ACC112 (cell line): ENCODE measurements around the gene TMEM150A.

ENCODE experiments used
- H2AFZ ChIP-seq: fragments of 200-600 bp; sonication (generic); one replicate; pipeline ENCODE4 v1.6.0; 2017; ENCODE audit warnings: antibody characterized with exemption, low read length; ENCODE audit not compliant: unreplicated experiment
- H3K27ac ChIP-seq: fragments of 200-600 bp; sonication (generic); 2 replicates; pipeline ENCODE4 v1.5.1; 2014; ENCODE audit warnings: low read depth, mild to moderate bottlenecking, antibody characterized with exemption, low read length, moderate library complexity
- H3K27me3 ChIP-seq: fragments of 200-600 bp; sonication (generic); 2 replicates; pipeline ENCODE4 v1.6.1; 2014; ENCODE audit warnings: mild to moderate bottlenecking, antibody characterized with exemption, low read length, moderate library complexity, mixed read lengths; ENCODE audit not compliant: insufficient read depth
- H3K36me3 ChIP-seq: fragments of 200-600 bp; sonication (generic); 2 replicates; pipeline ENCODE4 v1.6.1; 2016; ENCODE audit warnings: mild to moderate bottlenecking, antibody characterized with exemption, low read length, moderate library complexity, mixed read lengths; ENCODE audit not compliant: insufficient read depth
- H3K4me1 ChIP-seq: fragments of 200-600 bp; sonication (generic); one replicate; pipeline ENCODE4 v1.6.1; 2016; ENCODE audit warnings: low read length, mixed read lengths; ENCODE audit not compliant: insufficient read depth, unreplicated experiment, control insufficient read depth
- H3K4me3 ChIP-seq: fragments of 200-600 bp; sonication (generic); 2 replicates; pipeline ENCODE4 v1.5.1; 2014; ENCODE audit warnings: mild to moderate bottlenecking, low read depth, low read length
- H3K79me2 ChIP-seq: fragments of 200-600 bp; sonication (generic); one replicate; pipeline ENCODE4 v1.6.0; 2016; ENCODE audit warnings: low read length; ENCODE audit not compliant: control insufficient read depth, unreplicated experiment, insufficient read depth

Gene TMEM150A, protein sequence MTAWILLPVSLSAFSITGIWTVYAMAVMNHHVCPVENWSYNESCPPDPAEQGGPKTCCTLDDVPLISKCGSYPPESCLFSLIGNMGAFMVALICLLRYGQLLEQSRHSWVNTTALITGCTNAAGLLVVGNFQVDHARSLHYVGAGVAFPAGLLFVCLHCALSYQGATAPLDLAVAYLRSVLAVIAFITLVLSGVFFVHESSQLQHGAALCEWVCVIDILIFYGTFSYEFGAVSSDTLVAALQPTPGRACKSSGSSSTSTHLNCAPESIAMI

DNA sequence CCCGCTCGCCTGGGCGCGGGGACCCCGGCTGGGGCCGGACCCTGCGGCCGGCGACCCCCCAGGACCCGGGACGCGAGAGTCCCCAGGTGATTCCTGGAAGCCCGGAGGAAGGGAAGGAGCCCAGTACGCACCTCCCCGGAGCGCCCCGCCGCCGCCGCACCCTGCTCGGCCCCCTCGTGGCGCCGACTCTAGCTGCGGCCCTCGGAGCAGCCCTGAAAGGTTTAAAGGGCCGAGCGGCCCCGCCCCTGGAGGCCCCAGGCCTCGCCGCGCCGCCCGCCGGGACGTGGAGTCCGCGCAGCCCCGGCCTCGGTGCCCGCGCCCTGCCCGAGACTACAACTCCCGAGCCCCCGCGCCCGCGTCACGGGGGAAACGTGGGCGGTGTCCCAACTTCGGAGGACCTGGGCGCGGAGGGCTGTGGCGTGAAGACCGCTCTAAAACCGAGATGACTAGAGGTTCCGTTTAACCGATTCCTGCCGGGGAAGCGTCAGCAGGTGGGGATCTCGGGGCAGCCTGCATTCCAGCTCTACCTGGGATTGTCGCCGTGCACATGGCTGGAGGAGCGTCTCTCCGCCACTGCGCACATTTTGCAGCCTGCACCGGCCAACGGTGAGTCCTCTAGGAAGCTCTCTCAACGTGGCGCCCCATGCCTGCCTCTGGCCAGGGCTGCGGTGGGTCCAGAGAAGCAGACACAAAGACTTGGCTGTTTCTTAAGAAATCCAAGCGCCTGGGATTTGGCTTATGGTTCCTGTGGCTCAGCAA, at the start of gene TMEM150A:
Gene TMEM150A, minus strand, starts transcription at position 223 of the 759 bp plus-strand sequence. CDS start 750 bp downstream, outside the sequence.
- H3K4me1 ChIP-seq = peaks cover 33% of the 10 kb centered on the region
- H3K27me3 ChIP-seq = no peaks in the 10 kb centered on the region
- peak within 1 kb of the TSS; percentile 87 for H3K4me3 ChIP-seq
- H3K27ac ChIP-seq = 0 out of 2 replicates have a peak within 1 kb of the TSS, but pooled peaks have one; percentile 24
- peak within 1 kb of the TSS; percentile 78 for H2AFZ ChIP-seq
- H3K36me3 ChIP-seq = no peaks in the 10 kb centered on the region
- peaks cover 11% of the 10 kb centered on the region for H3K79me2 ChIP-seq

DNA sequence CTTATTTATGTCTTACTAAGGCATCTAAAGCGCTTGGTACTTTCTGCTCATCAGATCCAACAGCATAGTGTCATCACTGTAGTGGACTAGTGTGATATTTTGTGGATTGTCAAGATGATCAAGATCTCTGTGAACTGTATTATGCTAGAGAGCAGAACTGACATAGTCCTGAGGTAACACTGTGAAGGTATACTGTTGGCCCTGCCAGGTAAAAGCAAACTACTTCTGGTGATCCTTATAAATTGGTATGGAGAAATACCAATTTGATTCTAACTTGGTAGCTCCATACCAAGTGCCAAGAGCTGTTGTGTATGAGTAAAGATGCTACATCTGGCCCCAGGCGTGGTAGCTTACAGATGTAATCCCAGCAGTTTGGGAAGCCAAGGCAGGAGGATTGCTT, 49.6 kb upstream of the TMEM150A start:
- Histone ChIP-seq H2AFZ (no peak overlapping the region), H3K79me2 (no peaks in the 10 kb centered on the region), H3K36me3 (peaks cover 27% of the 10 kb centered on the region), H3K27me3 (no peaks in the 10 kb centered on the region), H3K27ac (peak overlapping the region; percentile 63), H3K4me3 (no peak overlapping the region), H3K4me1 (peaks cover 43% of the 10 kb centered on the region)

DNA sequence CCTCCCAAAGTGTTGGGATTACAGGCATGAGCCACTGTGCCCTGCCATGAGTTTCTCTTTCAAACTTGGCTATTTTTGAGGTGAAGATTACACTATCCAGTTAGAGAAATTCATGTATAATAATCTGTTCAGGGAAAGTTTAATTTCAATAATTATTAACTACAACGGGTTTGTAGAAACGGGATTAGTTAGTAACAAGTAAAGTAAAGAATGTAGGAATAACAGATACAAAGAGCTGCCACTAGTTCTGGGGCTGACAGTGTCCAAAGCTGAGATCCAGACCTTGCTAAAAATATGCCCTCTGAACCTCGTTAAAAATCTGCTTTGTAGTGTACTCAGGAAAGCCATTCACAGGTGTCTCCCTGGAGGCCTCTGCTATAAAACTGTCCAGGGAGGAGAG, 48.6 kb upstream of the TMEM150A start:
- Histone ChIP-seq H3K27ac (no peak overlapping the region), H3K79me2 (no peaks in the 10 kb centered on the region), H3K27me3 (no peaks in the 10 kb centered on the region), H2AFZ (no peak overlapping the region), H3K36me3 (peaks cover 34% of the 10 kb centered on the region), H3K4me1 (peaks cover 38% of the 10 kb centered on the region), H3K4me3 (no peak overlapping the region)

DNA sequence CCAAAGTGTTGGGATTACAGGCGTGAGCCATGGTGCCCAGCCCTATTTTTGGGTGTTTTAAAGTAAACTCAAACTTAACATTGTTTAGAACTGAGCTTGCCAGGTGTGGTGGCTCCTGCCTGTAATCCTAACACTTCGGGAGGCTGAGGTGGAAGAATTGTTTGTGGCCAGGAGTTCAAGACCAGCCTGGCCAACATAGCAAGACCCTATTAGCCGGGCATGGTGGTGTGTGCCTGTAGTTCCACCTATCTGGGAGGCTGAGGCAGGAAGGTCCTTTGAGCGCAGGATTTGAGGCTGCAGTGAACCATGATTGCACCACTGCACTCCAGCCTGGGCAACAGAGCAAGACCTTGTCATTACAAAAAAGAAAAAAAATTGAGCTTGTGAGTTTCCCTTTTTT, 48.0 kb upstream of the TMEM150A start:
- Histone ChIP-seq H3K27me3 (no peaks in the 10 kb centered on the region), H2AFZ (no peak overlapping the region), H3K4me1 (peaks cover 31% of the 10 kb centered on the region), H3K79me2 (no peaks in the 10 kb centered on the region), H3K36me3 (peaks cover 38% of the 10 kb centered on the region), H3K4me3 (no peak overlapping the region), H3K27ac (0 out of 2 replicates have a peak overlapping the region, but pooled peaks have one; percentile 22)

DNA sequence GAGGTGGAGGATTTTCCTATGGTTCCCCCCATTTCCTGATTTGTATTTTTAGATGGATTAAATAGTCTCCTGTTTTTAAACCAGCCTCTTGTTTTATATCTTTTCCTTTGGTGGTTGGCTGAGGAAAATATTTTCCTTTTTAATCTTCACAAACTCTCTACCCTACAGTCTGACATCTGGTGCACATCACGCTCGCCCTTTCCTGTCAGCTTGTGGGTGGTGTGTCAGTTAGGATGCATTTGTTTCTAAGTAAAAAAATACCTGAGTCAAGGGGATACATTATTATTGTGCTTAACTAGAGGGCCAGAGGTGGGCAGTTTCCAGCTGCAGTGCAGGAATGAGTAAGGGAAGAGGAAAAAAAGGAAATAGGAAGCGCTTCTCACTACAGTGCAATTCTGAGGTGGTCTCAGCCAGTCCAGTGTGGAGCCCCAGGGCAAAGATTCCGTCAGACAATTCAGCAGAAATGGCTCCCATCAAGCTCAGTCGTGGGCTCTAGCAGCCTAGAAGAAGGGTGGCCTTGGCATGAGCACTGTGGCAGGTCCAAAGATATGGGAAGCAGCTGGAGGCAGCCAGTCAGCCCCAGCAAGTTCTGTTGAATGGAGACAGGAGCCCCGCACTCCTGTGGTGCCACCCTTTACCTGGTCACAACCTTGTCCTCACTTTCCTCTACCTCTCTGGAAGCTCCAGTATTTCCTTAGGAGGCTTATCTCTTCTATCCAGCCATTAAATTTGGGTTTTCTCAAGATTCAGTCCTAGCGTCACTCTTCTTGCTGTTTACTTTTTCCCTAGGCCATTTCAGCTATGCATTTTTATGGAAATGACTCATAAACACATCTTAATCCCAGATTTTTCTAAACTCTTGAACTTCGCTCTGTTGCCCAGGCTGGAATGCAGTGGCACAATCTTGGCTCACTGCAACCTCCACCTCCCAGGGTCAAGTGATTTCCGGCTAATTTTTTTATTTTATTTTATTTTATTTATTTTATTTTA, 47.0 kb upstream of the TMEM150A start:
- no peak overlapping the region for H2AFZ ChIP-seq
- H3K36me3 ChIP-seq = peaks cover 38% of the 10 kb centered on the region
- no peaks in the 10 kb centered on the region for H3K27me3 ChIP-seq
- no peak overlapping the region for H3K4me3 ChIP-seq
- peaks cover 30% of the 10 kb centered on the region for H3K4me1 ChIP-seq
- no peaks in the 10 kb centered on the region for H3K79me2 ChIP-seq
- H3K27ac ChIP-seq = peak overlapping the region; percentile 91

DNA sequence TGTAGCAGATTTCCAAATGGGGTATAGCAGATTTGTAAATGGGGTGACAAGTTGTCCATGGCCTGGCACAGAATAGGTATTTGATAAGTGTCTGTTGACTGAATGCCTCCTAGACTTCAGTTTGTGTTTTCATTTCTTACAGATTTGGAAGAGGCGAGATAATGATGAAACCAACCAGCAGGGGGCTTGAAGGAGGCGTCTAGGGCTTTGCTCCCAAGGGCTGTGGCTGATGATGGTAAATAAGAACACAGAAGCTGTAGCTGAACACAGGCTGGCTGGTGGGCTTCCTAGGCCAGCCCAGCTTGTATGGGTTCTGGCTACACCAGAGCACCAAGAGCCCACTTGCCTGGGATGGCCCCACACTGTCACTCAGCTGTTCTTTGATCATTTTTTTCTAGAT, 46.1 kb upstream of the TMEM150A start:
- H2AFZ ChIP-seq = no peak overlapping the region
- no peaks in the 10 kb centered on the region for H3K79me2 ChIP-seq
- H3K36me3 ChIP-seq = peaks cover 35% of the 10 kb centered on the region
- H3K27me3 ChIP-seq = no peaks in the 10 kb centered on the region
- no peak overlapping the region for H3K4me3 ChIP-seq
- H3K4me1 ChIP-seq = peaks cover 30% of the 10 kb centered on the region
- H3K27ac ChIP-seq = peak overlapping the region; percentile 91

DNA sequence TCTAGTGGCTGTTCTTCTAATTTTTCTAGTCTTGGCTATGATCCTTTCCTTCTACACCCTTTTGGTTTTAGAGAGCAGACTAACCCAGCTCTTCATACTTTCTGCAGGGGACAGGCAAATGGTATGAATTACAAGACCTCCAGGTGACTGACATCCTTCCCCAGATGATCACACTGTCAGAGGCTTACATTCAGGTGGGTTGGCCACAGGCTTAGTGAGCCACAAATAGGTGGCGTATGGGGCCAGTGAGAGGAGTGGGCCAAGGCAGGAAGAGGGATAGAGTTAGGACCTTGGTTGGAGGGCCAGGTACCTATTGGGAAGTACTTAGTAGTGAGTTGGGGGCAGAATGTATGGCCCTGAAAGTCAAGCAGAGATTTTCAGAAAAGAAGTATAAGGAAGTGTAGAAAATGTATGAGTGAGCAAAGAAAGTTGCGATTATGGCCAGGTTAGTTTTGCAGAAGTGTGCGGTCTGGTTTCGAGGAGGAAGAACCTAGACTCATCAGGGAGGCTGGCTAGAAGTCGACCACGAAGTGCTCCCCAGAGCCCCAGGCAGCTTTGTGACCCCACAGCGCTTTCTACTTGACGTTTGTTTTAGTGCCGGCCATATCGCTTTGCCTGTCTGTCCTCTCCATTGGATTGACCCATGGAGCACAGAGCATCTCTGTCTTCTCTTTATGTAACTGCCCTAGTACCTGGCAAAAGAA, 45.5 kb upstream of the TMEM150A start:
- peaks cover 27% of the 10 kb centered on the region for H3K4me1 ChIP-seq
- no peak overlapping the region for H2AFZ ChIP-seq
- H3K27ac ChIP-seq = peak overlapping the region; percentile 21; the same call in 1 of the 2 replicates
- peaks cover 35% of the 10 kb centered on the region for H3K36me3 ChIP-seq
- H3K79me2 ChIP-seq = no peaks in the 10 kb centered on the region
- no peaks in the 10 kb centered on the region for H3K27me3 ChIP-seq
- H3K4me3 ChIP-seq = no peak overlapping the region

DNA sequence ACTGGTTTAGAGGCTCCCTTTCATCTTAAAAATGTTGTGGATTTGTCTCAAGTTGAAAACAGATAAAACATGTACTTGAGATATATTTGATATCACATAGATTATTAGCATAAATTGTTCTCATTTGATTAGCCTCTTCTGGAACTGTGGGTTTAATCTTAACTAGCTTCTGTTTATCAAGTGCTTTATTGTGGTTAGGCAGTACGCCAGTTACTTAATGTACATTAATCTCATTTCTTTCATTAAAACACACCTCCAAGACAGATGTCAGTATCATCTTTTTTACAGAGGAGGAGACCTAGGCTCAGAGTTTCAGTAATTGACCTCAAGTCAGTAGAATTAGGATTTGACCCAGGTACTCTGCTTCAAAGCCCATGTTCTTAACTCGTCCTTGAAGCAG, 43.7 kb upstream of the TMEM150A start:
- Histone ChIP-seq H3K27ac (no peak overlapping the region), H2AFZ (no peak overlapping the region), H3K79me2 (no peaks in the 10 kb centered on the region), H3K4me1 (peaks cover 20% of the 10 kb centered on the region), H3K36me3 (peaks cover 45% of the 10 kb centered on the region), H3K27me3 (no peaks in the 10 kb centered on the region), H3K4me3 (no peak overlapping the region)

DNA sequence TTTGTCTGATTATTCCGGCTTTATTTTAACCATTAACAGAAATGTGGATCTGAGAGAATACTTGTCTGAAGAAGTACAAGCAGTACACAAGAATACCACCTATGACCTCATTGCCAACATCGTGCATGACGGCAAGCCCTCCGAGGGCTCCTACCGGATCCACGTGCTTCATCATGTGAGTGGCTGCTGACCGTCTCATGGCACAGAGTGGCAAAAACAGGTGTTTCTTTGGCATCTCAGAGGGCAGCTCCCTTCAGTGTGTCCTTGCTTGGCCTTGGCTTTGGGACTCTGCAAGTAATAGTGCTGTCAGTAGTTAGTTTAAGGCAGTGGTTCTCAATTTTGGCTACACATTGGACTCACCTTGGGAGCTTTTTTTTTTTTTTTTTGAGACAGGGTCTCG, 42.4 kb upstream of the TMEM150A start:
- Histone ChIP-seq H3K4me1 (peaks cover 16% of the 10 kb centered on the region), H3K36me3 (peaks cover 45% of the 10 kb centered on the region), H3K79me2 (no peaks in the 10 kb centered on the region), H2AFZ (no peak overlapping the region), H3K27ac (no peak overlapping the region), H3K27me3 (no peaks in the 10 kb centered on the region), H3K4me3 (no peak overlapping the region)

DNA sequence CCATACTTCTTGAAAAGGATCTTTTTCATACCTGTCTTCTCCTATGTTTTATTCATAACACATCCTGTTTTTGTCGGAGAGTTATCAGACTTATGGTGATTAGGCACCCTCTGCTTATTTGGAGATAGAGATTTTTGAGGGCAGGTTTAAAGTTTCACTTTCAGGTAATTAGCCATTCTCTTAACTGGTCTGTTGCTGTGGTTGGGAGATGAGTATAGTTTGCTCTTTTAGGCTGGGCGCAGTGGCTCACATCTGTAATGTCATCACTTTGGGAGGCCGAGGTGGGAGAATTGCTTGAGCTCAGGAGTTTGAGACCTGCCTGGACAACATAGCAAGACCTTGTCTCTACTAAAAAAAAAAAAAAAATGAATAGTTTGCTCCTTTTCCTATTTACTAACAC, 40.2 kb upstream of the TMEM150A start:
- H3K27ac ChIP-seq = no peak overlapping the region
- peaks cover 46% of the 10 kb centered on the region for H3K36me3 ChIP-seq
- H2AFZ ChIP-seq = no peak overlapping the region
- no peaks in the 10 kb centered on the region for H3K4me1 ChIP-seq
- H3K27me3 ChIP-seq = no peaks in the 10 kb centered on the region
- no peak overlapping the region for H3K4me3 ChIP-seq
- H3K79me2 ChIP-seq = no peaks in the 10 kb centered on the region
